Measurements from ENCODE around the gene SPINK1.
"Not testable (repeated sequence)": the region's sequence is repeated elsewhere in the genome, so short reads cannot be mapped to it uniquely, and the experiment has no call there.

Gene SPINK1

GRCh38 chr5:147874910-147875367, 43.5 kb upstream of the SPINK1 start:
- no peak for TF ChIP-seq CTCF (IDR thresholded peaks at IDR 0.05)
- Mint-ChIP-seq H3K36me3 (ENCODE audit: low read depth) (no peaks in the 10 kb centered on the region), H3K9me3 (peaks cover 5% of the 10 kb centered on the region), H3K4me1 (peaks cover 12% of the 10 kb centered on the region), H3K27me3 (ENCODE audit: low read depth, poor library complexity) (peaks cover 40% of the 10 kb centered on the region), H3K27ac (no peak overlapping the region), H3K4me3 (no peak overlapping the region)
- DNase-seq: no peak

GRCh38 chr5:147874118-147874875, 42.8 kb upstream of the SPINK1 start:
- H3K9me3 Mint-ChIP-seq; H3K36me3 Mint-ChIP-seq (ENCODE audit: low read depth); DNase-seq; H3K27ac Mint-ChIP-seq: not testable (repeated sequence)
- H3K4me1 Mint-ChIP-seq: peaks cover 12% of the 10 kb centered on the region
- peak overlapping the region; percentile 35 for H3K4me3 Mint-ChIP-seq
- H3K27me3 Mint-ChIP-seq (ENCODE audit: low read depth, poor library complexity): peaks cover 45% of the 10 kb centered on the region

- Mint-ChIP-seq H3K4me3 (peak overlapping the region; percentile 8), H3K27me3 (ENCODE audit: low read depth, poor library complexity) (peaks cover 52% of the 10 kb centered on the region)
- not testable (repeated sequence) for H3K27ac Mint-ChIP-seq
These were observed 41.4 kb upstream of the SPINK1 start for GRCh38 chr5:147872744-147873435.

GRCh38 chr5:147871980-147872549, 40.6 kb upstream of the SPINK1 start:
- H3K4me3 Mint-ChIP-seq; H3K36me3 Mint-ChIP-seq (ENCODE audit: low read depth); H3K9me3 Mint-ChIP-seq; DNase-seq: not testable (repeated sequence)
- Mint-ChIP-seq H3K4me1 (peaks cover 12% of the 10 kb centered on the region), H3K27ac (peak overlapping the region; percentile 17), H3K27me3 (ENCODE audit: low read depth, poor library complexity) (peaks cover 52% of the 10 kb centered on the region)

More at GRCh38 chr5:147872744-147873435, 41.4 kb upstream of the SPINK1 start:
- H3K9me3 Mint-ChIP-seq; H3K36me3 Mint-ChIP-seq (ENCODE audit: low read depth); DNase-seq: not testable (repeated sequence)
- peaks cover 12% of the 10 kb centered on the region for H3K4me1 Mint-ChIP-seq

GRCh38 chr5:147869892-147870291, 38.4 kb upstream of the SPINK1 start:
- H3K4me1 Mint-ChIP-seq; DNase-seq; H3K27ac Mint-ChIP-seq; H3K9me3 Mint-ChIP-seq; H3K36me3 Mint-ChIP-seq (ENCODE audit: low read depth); H3K4me3 Mint-ChIP-seq: not testable (repeated sequence)
- peaks cover 52% of the 10 kb centered on the region for H3K27me3 Mint-ChIP-seq (ENCODE audit: low read depth, poor library complexity)

- Mint-ChIP-seq H3K9me3 (peaks cover 5% of the 10 kb centered on the region), H3K36me3 (ENCODE audit: low read depth) (no peaks in the 10 kb centered on the region), H3K27ac (no peak overlapping the region), H3K4me3 (no peak overlapping the region), H3K27me3 (ENCODE audit: low read depth, poor library complexity) (peaks cover 47% of the 10 kb centered on the region), H3K4me1 (peaks cover 6% of the 10 kb centered on the region)
- no peak for DNase-seq
- TF ChIP-seq CTCF (IDR thresholded peaks at IDR 0.05): no peak
These were observed 37.6 kb upstream of the SPINK1 start for GRCh38 chr5:147869112-147869511.

- no peaks in the 10 kb centered on the region for H3K4me1 Mint-ChIP-seq
- no peaks in the 10 kb centered on the region for H3K36me3 Mint-ChIP-seq (ENCODE audit: low read depth)
- peaks cover 5% of the 10 kb centered on the region for H3K27me3 Mint-ChIP-seq (ENCODE audit: low read depth, poor library complexity)
- H3K9me3 Mint-ChIP-seq: no peaks in the 10 kb centered on the region
- H3K4me3 Mint-ChIP-seq: no peak overlapping the region
- no peak for TF ChIP-seq CTCF (IDR thresholded peaks at IDR 0.05)
- no peak overlapping the region for H3K27ac Mint-ChIP-seq
- no peak for DNase-seq
These were observed 32.1 kb upstream of the SPINK1 start for GRCh38 chr5:147863454-147864158.
